Astrocyte (in vitro differentiated cells and primary cell): ENCODE data around the gene PTPRN2. TPM values are rescaled to one million over a fixed set of nuclear protein-coding genes. Genes with fewer than 3 reads are reported as not detected.

Source experiments
- DNase-seq: peaks from one replicate; pipeline ENCODE4 v3.0.0-alpha.2; 2010; ENCODE audit warnings: low read depth
- FAIRE-seq: peaks from 2 replicates; lab custom pipeline; 2011; peaks lifted over from hg19 to GRCh38; lab: Jason Lieb, UNC
- H2AFZ ChIP-seq: 2 replicates; pipeline ENCODE4 v1.6.0; 2012; ENCODE audit warnings: low read depth, low read length, inconsistent platforms
- H3K27ac ChIP-seq: 2 replicates; pipeline ENCODE4 v1.5.1; 2011; ENCODE audit warnings: low read depth, low read length, inconsistent platforms
- H3K27me3 ChIP-seq: 2 replicates; pipeline ENCODE4 v1.6.0; 2011; ENCODE audit warnings: low read length, inconsistent platforms; ENCODE audit not compliant: insufficient read depth
- H3K36me3 ChIP-seq: 2 replicates; pipeline ENCODE4 v1.5.1; 2011; ENCODE audit warnings: low read length, inconsistent platforms; ENCODE audit not compliant: insufficient read depth
- H3K4me1 ChIP-seq: 2 replicates; pipeline ENCODE4 v1.5.1; 2011; ENCODE audit warnings: low read length, inconsistent platforms; ENCODE audit not compliant: insufficient read depth
- H3K4me2 ChIP-seq: 2 replicates; pipeline ENCODE4 v1.6.0; 2012; ENCODE audit warnings: low read length, inconsistent platforms
- H3K4me3 ChIP-seq: 2 replicates; pipeline ENCODE4 v1.5.1; 2011; ENCODE audit warnings: low read depth, mild to moderate bottlenecking, low read length, inconsistent platforms; ENCODE audit not compliant: insufficient read depth
- H3K79me2 ChIP-seq: 2 replicates; pipeline ENCODE4 v1.6.0; 2012; ENCODE audit warnings: mild to moderate bottlenecking, low read length, inconsistent platforms; ENCODE audit not compliant: insufficient read depth
- H3K9ac ChIP-seq: 2 replicates; pipeline ENCODE4 v1.6.0; 2012; ENCODE audit warnings: mild to moderate bottlenecking, low read length, inconsistent platforms
- H3K9me3 ChIP-seq: 2 replicates; pipeline ENCODE4 v1.5.1; 2012; ENCODE audit warnings: low read depth, mild to moderate bottlenecking, low read length, inconsistent platforms; ENCODE audit not compliant: insufficient read depth
- H4K20me1 ChIP-seq: 2 replicates; pipeline ENCODE4 v1.6.0; 2012; ENCODE audit warnings: low read length, inconsistent platforms; ENCODE audit not compliant: insufficient read depth
- H3K27ac Mint-ChIP-seq: one replicate; pipeline ENCODE4 v1.8.0; 2021; ENCODE audit warnings: mild to moderate bottlenecking, mixed read lengths; ENCODE audit not compliant: unreplicated experiment
- H3K27me3 Mint-ChIP-seq: one replicate; pipeline ENCODE4 v1.8.0; 2021; ENCODE audit warnings: low read depth, mixed read lengths; ENCODE audit not compliant: unreplicated experiment
- H3K36me3 Mint-ChIP-seq: one replicate; pipeline ENCODE4 v1.8.0; 2021; ENCODE audit warnings: low read depth, mixed read lengths; ENCODE audit not compliant: unreplicated experiment
- H3K4me1 Mint-ChIP-seq: one replicate; pipeline ENCODE4 v1.8.0; 2021; ENCODE audit warnings: low read depth, mixed read lengths; ENCODE audit not compliant: unreplicated experiment
- H3K4me3 Mint-ChIP-seq: one replicate; pipeline ENCODE4 v1.8.0; 2021; ENCODE audit warnings: mild to moderate bottlenecking, moderate library complexity, mixed read lengths; ENCODE audit not compliant: unreplicated experiment
- H3K9me3 Mint-ChIP-seq: one replicate; pipeline ENCODE4 v1.8.0; 2021; ENCODE audit warnings: mild to moderate bottlenecking, mixed read lengths; ENCODE audit not compliant: unreplicated experiment
- CTCF ChIP-seq: IDR thresholded peaks from 2 replicates; pipeline ENCODE4 v1.5.1; 2011; ENCODE audit warnings: low read depth, mild to moderate bottlenecking, inconsistent platforms, low read length, moderate library complexity; ENCODE audit not compliant: insufficient read depth
- EZH2 ChIP-seq: IDR thresholded peaks from 2 replicates; pipeline ENCODE4 v1.6.1; 2012; ENCODE audit warnings: mild to moderate bottlenecking, low read length, inconsistent platforms; ENCODE audit not compliant: insufficient read depth
- total RNA-seq: library from RNA; stranded (reverse); gene quantifications from 2 replicates; pipeline ENCODE4 v1.2.1, GENCODE V29; 2021

PTPRN2 gene
- total RNA-seq, 1 donor from 2014 or later, result 0.09 TPM

GRCh38 chr7:158572000-158572828, 15.4 kb downstream of the PTPRN2 start:
- H3K27me3 ChIP-seq, result no peaks in the 10 kb centered on the region
- DNase-seq (no peak), FAIRE-seq (no peak)
- H2AFZ ChIP-seq, result no peak overlapping the region
- no peak overlapping the region for H3K9ac ChIP-seq
- no peaks in the 10 kb centered on the region for H3K9me3 ChIP-seq
- H3K79me2 ChIP-seq, result no peaks in the 10 kb centered on the region
- H3K4me3 ChIP-seq, result no peak overlapping the region
- Mint-ChIP-seq H3K27ac (no peak overlapping the region), H3K4me1 (no peaks in the 10 kb centered on the region), H3K27me3 (peaks cover 2% of the 10 kb centered on the region), H3K4me3 (no peak overlapping the region), H3K9me3 (no peaks in the 10 kb centered on the region), H3K36me3 (no peaks in the 10 kb centered on the region)
- TF ChIP-seq CTCF (no peak), EZH2 (no peak)
- H3K36me3 ChIP-seq, result no peaks in the 10 kb centered on the region
- no peak overlapping the region for H3K4me2 ChIP-seq
- H3K4me1 ChIP-seq, result no peaks in the 10 kb centered on the region
- H3K27ac ChIP-seq, result no peak overlapping the region
- H4K20me1 ChIP-seq, result no peaks in the 10 kb centered on the region

GRCh38 chr7:158570449-158571170, 17.0 kb downstream of the PTPRN2 start:
- Mint-ChIP-seq H3K9me3 (no peaks in the 10 kb centered on the region), H3K4me1 (no peaks in the 10 kb centered on the region), H3K36me3 (no peaks in the 10 kb centered on the region), H3K27ac (no peak overlapping the region), H3K4me3 (no peak overlapping the region), H3K27me3 (peaks cover 2% of the 10 kb centered on the region)
- H3K27me3 ChIP-seq, result no peaks in the 10 kb centered on the region
- H3K4me1 ChIP-seq, result no peaks in the 10 kb centered on the region
- TF ChIP-seq CTCF (no peak), EZH2 (no peak)
- no peaks in the 10 kb centered on the region for H3K79me2 ChIP-seq
- no peak overlapping the region for H2AFZ ChIP-seq
- no peak for DNase-seq
- no peak overlapping the region for H3K27ac ChIP-seq
- no peak for FAIRE-seq
- no peaks in the 10 kb centered on the region for H3K36me3 ChIP-seq
- H3K9ac ChIP-seq, result no peak overlapping the region
- no peaks in the 10 kb centered on the region for H4K20me1 ChIP-seq
- no peak overlapping the region for H3K4me2 ChIP-seq
- H3K9me3 ChIP-seq, result no peaks in the 10 kb centered on the region
- no peak overlapping the region for H3K4me3 ChIP-seq
